ENCODE data around the gene TENT4B. TPM values are rescaled to one million over a fixed set of nuclear protein-coding genes. Genes with fewer than 3 reads are reported as not detected.

Gene TENT4B
- total RNA-seq, 2 experiments from 2014 or later: 21.4 TPM

GRCh38 chr16:50272687-50273381 lies 119.7 kb downstream of the TENT4B start:
- ChIA-PET CTCF (interaction anchor here (0.8 to 1.5 kb wide), 3 partner anchors 9 to 121 kb away, joined by 3 to 6 read pairs (median 3); no protein-coding TSS in a partner anchor), POLR2A (interaction anchor here (4.1 kb wide), 1 partner anchor 7 kb away, joined by 36 read pairs; the partner anchor contains the start of gene ADCY7)

DNA sequence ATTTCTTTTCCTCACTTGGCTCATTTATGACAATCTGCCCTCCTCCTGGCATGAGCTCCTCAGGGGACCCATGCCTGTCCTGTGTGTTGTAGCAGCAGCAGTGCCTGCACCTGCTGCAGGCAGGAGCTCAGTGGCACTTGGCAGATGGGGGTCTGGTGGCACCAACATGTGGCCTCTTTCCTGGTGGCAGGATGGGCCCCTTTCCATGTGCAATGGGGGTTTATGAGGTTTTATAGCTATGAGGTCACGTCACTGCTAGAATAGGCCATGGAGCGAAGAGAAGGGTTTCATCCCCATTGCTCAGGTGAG lies 120.2 kb downstream of the TENT4B start:
- POLR2A ChIA-PET: interaction anchor here (2.7 to 4.1 kb wide), 2 partner anchors 8 to 28 kb away, joined by 16 to 36 read pairs; partner anchors contain the start of gene ADCY7

DNA sequence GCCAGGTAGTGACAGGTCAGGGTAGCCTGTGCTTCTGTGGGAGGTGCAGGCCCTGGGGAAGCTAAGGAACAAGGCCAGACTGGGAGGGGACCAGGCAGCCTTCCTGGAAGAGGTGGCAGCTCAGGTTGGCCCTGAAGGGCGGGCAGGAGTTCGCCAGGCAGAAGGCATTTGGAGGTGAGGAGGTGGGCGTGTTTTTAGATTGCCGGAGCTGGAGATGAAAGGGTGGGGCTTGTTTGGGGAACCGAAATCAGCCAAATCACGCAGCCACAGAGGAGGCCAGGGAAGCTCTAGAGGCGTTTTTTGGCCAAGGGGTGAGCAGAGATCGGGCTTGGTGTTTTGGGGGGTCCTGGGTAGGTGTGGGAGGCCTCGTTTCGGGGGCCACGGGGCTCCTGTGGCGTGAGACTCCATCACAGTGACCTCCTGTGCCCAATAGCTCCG lies 120.8 kb downstream of the TENT4B start:
- ChIA-PET CTCF (interaction anchor here (0.8 to 2.6 kb wide), 5 partner anchors 8 to 249 kb away, joined by 3 to 13 read pairs (median 6); partner anchors contain the start of genes ADCY7 and CNEP1R1), POLR2A (interaction anchor here (1.3 to 4.1 kb wide), 4 partner anchors 8 to 407 kb away, joined by 3 to 36 read pairs (median 10); partner anchors contain the start of genes ADCY7 and SNX20)

More for the DNA sequence above, 120.2 kb downstream of the TENT4B start:
- CTCF ChIA-PET: interaction anchor here (0.8 to 1.6 kb wide), 6 partner anchors 8 to 248 kb away, joined by 3 to 6 read pairs (median 4); partner anchors contain the start of genes ADCY7 and CNEP1R1

GRCh38 chr16:50274326-50275097 lies 121.4 kb downstream of the TENT4B start:
- CTCF ChIA-PET: interaction anchor here (0.8 to 2.6 kb wide), 5 partner anchors 8 to 250 kb away, joined by 3 to 13 read pairs (median 6); partner anchors contain the start of genes ADCY7 and CNEP1R1
- POLR2A ChIA-PET: interaction anchor here (0.5 to 4.1 kb wide), 7 partner anchors 9 to 1656 kb away, joined by 3 to 36 read pairs (median 4); partner anchors contain the start of genes ADCY7, CNEP1R1 and SNX20

- POLR2A ChIA-PET: interaction anchor here (0.5 to 4.1 kb wide), 7 partner anchors 9 to 1656 kb away, joined by 3 to 36 read pairs (median 4); partner anchors contain the start of genes ADCY7, CNEP1R1 and SNX20
- CTCF ChIA-PET: interaction anchor here (1.6 to 2.6 kb wide), 3 partner anchors 9 to 250 kb away, joined by 4 to 13 read pairs (median 6); partner anchors contain the start of genes ADCY7 and CNEP1R1
Measured at GRCh38 chr16:50275098-50275415, 122.0 kb downstream of the TENT4B start.

- ChIA-PET CTCF (interaction anchor here (0.9 to 2.6 kb wide), 2 partner anchors 9 to 12 kb away, joined by 3 to 13 read pairs; no protein-coding TSS in a partner anchor), POLR2A (interaction anchor here (0.5 to 4.1 kb wide), 5 partner anchors 10 to 1657 kb away, joined by 3 to 36 read pairs (median 5); partner anchors contain the start of genes ADCY7 and CNEP1R1)
Measured at GRCh38 chr16:50275428-50276325, 122.6 kb downstream of the TENT4B start.

GRCh38 chr16:50276326-50276640 lies 123.2 kb downstream of the TENT4B start:
- ChIA-PET CTCF (interaction anchor here (0.9 to 2.6 kb wide), 2 partner anchors 9 to 12 kb away, joined by 3 to 13 read pairs; no protein-coding TSS in a partner anchor), POLR2A (interaction anchor here (2.7 kb wide), 1 partner anchor 31 kb away, joined by 16 read pairs; no protein-coding TSS in a partner anchor)

DNA sequence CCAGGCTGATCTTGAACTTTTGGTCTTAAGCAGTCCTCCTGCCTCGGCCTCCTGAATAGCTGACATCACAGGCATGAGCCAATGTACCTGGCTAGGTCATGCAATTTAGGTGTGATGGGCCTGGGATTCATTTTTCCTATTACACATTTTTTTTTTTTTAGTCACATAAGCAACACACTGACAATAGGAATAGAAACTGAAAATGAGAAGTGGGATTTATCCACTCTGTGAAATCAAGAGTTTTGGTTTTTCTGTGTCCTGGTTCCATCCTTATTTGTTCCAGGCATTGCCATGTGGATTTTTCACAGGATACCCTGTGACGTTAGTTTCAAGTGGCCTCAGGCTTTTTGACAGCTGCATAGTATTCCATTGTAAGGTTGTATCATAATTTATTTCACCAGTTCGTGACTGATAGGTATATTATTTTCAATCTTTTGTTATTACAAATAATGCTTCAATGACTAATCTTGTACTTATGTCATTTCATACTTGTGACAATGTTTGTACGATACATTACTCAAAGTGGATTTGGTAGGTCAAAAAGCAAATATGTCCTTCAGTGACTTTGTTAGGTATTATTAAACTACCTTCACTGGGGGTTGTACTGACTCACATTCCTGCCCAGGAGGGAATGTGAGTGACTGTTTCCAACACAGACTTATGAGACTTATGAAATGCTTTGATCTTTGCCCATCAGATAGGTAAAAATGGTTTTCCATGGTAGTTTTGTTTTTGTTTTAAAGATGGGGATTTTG lies 123.9 kb downstream of the TENT4B start:
- ChIA-PET CTCF (interaction anchor here (1.0 to 1.6 kb wide), 2 partner anchors 11 to 39 kb away, joined by 5 read pairs; partner anchors contain the start of gene ADCY7), POLR2A (interaction anchor here (0.9 to 1.5 kb wide), 3 partner anchors 9 to 13 kb away, joined by 3 to 5 read pairs (median 5); no protein-coding TSS in a partner anchor)

DNA sequence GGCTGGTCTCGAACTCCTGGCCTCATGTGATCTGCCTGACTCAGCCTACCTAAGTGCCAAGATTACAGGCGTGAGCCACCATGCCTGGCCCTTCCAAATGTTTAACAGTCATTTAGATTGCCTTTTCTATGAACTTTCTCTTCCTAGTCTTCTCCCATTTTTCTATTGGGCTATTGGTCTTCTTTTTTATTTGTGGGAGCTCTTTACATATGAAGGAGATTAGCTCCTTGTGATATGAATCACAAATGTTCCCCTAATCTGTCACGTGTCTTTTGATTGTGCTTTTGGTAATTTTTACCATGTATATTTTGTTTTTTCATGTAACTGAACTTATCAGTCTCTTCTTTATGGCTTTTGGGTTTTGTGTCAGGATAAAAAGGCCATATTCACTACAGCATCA lies 125.1 kb downstream of the TENT4B start:
- POLR2A ChIA-PET: interaction anchor here (0.7 to 1.5 kb wide), 5 partner anchors 11 to 375 kb away, joined by 3 to 5 read pairs (median 4); no protein-coding TSS in a partner anchor

GRCh38 chr16:50279504-50279865 lies 126.4 kb downstream of the TENT4B start:
- CTCF ChIA-PET: interaction anchor here (0.7 to 1.2 kb wide), 3 partner anchors 14 to 255 kb away, joined by 3 read pairs; partner anchors contain the start of gene CNEP1R1
- POLR2A ChIA-PET: interaction anchor here (0.7 kb wide), 1 partner anchor 14 kb away, joined by 3 read pairs; no protein-coding TSS in a partner anchor

More for the DNA sequence above, 125.1 kb downstream of the TENT4B start:
- CTCF ChIA-PET: interaction anchor here (0.6 to 1.0 kb wide), 2 partner anchors 14 to 76 kb away, joined by 3 to 4 read pairs; no protein-coding TSS in a partner anchor

DNA sequence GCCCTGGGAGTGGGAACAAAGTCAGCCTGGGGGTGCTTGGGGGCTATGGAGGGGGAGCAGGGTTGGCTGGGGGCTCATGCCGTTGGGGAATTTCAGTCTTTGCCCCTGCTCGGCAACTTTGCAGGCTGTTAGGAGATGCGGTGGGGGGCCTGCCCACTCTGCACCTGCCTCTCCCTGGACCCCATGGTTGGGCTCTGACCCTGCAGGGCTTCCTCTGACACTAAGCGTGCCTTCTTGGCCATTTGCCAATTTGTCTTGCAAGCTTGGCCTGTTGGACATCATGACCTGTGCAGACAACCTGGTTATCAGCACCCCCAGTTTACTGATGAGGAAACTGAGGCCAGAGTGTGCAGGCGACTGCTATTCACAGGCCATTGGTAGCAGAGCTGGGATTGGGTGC lies 127.8 kb downstream of the TENT4B start:
- POLR2A ChIA-PET: interaction anchor here (0.6 kb wide), 1 partner anchor 69 kb away, joined by 3 read pairs; no protein-coding TSS in a partner anchor
- CTCF ChIA-PET: no interaction called here

Other genes with a start within 250 kb of the TENT4B start
- gene CNEP1R1, start 128.1 kb upstream of the TENT4B start, total RNA-seq: 10 to 100 TPM; 19.7 to 20.7 TPM
- 10 to 100 TPM; 28.6 to 35.2 TPM for gene HEATR3, start 87.3 kb upstream of the TENT4B start, total RNA-seq
- 10 to 100 TPM; 80.8 to 85.1 TPM for gene ADCY7, start 113.2 kb downstream of the TENT4B start, total RNA-seq
- gene BRD7, start 215.7 kb downstream of the TENT4B start, total RNA-seq: 100 to 1,000 TPM in 1 of 2 experiments, 10 to 100 TPM in 1; 96.6 to 104 TPM

Measured in activated CD8-positive, alpha-beta memory T cell treated with anti-CD3 and anti-CD28 coated beads for 36 hours (primary cell).